Measurements from ENCODE around the gene DHX57.

DNA sequence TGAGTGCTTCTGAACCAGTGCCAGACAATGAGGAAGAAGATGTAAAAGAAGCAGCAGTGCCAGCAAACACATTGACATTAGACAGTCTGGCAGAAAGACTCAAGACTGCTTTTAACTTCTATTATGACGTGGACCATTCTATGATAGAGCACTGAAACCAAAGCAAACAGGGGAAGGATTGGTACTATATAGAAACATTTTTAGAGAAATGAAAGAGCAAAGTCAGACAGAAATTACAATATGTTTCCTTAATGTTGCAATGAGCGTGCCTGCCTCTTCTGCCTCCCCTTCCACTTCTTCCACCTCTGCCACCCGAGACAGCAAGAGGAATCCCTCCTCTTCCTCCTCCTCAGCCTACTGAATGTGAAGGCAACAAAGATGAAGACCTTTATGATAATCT is 39.7 kb downstream of the DHX57 start:
- TF ChIP-seq, protein P1, sequence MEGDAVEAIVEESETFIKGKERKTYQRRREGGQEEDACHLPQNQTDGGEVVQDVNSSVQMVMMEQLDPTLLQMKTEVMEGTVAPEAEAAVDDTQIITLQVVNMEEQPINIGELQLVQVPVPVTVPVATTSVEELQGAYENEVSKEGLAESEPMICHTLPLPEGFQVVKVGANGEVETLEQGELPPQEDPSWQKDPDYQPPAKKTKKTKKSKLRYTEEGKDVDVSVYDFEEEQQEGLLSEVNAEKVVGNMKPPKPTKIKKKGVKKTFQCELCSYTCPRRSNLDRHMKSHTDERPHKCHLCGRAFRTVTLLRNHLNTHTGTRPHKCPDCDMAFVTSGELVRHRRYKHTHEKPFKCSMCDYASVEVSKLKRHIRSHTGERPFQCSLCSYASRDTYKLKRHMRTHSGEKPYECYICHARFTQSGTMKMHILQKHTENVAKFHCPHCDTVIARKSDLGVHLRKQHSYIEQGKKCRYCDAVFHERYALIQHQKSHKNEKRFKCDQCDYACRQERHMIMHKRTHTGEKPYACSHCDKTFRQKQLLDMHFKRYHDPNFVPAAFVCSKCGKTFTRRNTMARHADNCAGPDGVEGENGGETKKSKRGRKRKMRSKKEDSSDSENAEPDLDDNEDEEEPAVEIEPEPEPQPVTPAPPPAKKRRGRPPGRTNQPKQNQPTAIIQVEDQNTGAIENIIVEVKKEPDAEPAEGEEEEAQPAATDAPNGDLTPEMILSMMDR (conservative IDR thresholded peaks at IDR 0.05), result no peak
- TF ChIP-seq ZFX (IDR thresholded peaks at IDR 0.05), result no peak
